Mesothelial cell of epicardium (in vitro differentiated cells): Measurements from ENCODE around the gene TECPR2. TPM values are rescaled to one million over a fixed set of nuclear protein-coding genes. Genes with fewer than 3 reads are reported as not detected.

Source experiments
- DNase-seq, 2 experiments: peaks; one replicate each; pipeline ENCODE4 v3.0.0; 2021; ENCODE audit warnings: low spot score in 2 of 2; ENCODE audit not compliant: unreplicated experiment in 2 of 2
- H3K27ac Mint-ChIP-seq: 2 replicates; pipeline ENCODE4 v1.8.0; 2021; ENCODE audit warnings: mixed read lengths
- H3K27me3 Mint-ChIP-seq: 2 replicates; pipeline ENCODE4 v1.8.0; 2021; ENCODE audit warnings: low read depth, mixed read lengths
- H3K36me3 Mint-ChIP-seq: 2 replicates; pipeline ENCODE4 v1.8.0; 2021; ENCODE audit warnings: mixed read lengths
- H3K4me1 Mint-ChIP-seq: 2 replicates; pipeline ENCODE4 v1.8.0; 2021; ENCODE audit warnings: mixed read lengths
- H3K4me3 Mint-ChIP-seq: 2 replicates; pipeline ENCODE4 v1.8.0; 2021; ENCODE audit warnings: mild to moderate bottlenecking, moderate library complexity, mixed read lengths
- H3K9me3 Mint-ChIP-seq: 2 replicates; pipeline ENCODE4 v1.8.0; 2021; ENCODE audit warnings: mixed read lengths
- CTCF ChIP-seq: fragments of 200-600 bp; sonication (generic); IDR thresholded peaks from one replicate; pipeline ENCODE4 v1.5.0; 2021; ENCODE audit warnings: antibody characterized with exemption; ENCODE audit not compliant: unreplicated experiment
- total RNA-seq: library from RNA; stranded (reverse); gene quantifications from 3 replicates; pipeline ENCODE4 v1.2.1, GENCODE V29; 2021

TECPR2 gene
- total RNA-seq, 1 donor from 2014 or later, result 30.0 TPM

GRCh38 chr14:102507081-102507856 lies 144.5 kb downstream of the TECPR2 start:
- Mint-ChIP-seq H3K9me3 (no peaks in the 10 kb centered on the region), H3K4me3 (no peak overlapping the region), H3K27ac (no peak overlapping the region), H3K27me3 (no peaks in the 10 kb centered on the region), H3K4me1 (peaks cover 14% of the 10 kb centered on the region), H3K36me3 (peaks cover 4% of the 10 kb centered on the region)
- DNase-seq, result no peak
- TF ChIP-seq CTCF, result no peak

- Mint-ChIP-seq H3K4me1 (peaks cover 14% of the 10 kb centered on the region), H3K4me3 (peak overlapping the region; percentile 59), H3K27ac (peak overlapping the region; percentile 64), H3K27me3 (no peaks in the 10 kb centered on the region), H3K9me3 (no peaks in the 10 kb centered on the region), H3K36me3 (peaks cover 4% of the 10 kb centered on the region)
- TF ChIP-seq CTCF, result no peak
- no peak for DNase-seq
These were observed 145.1 kb downstream of the TECPR2 start for GRCh38 chr14:102507857-102508312.

GRCh38 chr14:102508410-102508773 lies 145.7 kb downstream of the TECPR2 start:
- Mint-ChIP-seq H3K27ac (peak overlapping the region; percentile 59), H3K9me3 (no peaks in the 10 kb centered on the region), H3K4me3 (peak overlapping the region; percentile 70), H3K27me3 (no peaks in the 10 kb centered on the region), H3K4me1 (peaks cover 14% of the 10 kb centered on the region), H3K36me3 (peaks cover 4% of the 10 kb centered on the region)
- no peak for TF ChIP-seq CTCF
- no peak for DNase-seq

DNA sequence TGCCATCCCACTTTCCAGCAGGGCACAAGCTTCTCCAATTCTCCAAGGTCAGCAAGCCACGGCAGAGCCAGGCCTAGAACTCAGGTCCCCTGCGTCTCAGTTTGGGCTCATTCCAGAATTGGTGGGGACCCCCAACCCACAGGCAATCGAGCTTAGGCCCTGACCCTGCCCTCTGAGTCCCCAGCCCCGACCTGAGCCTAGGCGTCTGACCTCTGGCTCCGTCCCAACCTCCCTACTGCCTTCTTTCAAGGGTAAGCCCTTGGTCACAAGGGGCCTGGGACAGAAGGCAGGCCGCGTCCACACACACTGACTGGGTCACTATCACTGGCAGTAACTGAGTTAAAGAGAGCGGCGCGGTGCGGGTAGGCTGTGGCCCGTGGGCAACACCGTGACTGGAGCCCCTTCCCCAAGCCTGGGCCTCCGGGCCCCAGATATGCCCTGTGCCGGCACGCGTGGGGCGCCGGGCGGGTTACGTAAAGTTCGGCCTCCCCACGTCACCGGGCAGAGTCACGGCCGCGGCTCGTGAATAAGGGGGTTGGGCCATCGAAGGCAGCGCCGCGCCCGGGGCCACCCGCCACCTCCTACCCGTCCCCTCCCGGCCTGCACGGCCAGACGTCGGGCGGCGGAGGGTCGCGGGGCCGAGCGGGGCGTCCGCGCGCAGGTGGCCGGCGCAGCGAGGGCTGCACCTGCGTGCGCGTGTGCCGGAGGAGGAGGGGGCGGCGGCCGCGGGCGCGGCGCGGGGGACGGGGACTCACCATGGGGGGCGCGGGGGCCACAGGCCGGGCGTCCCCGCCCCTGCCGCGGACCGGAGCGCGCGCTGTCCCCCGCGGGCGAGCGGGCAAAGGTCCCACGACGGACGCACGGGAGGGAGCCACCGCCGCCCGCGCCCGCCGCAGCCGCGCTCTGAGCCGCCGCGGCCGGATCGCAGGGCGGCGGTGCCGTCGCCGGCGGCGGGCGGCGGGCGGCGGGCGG lies 146.3 kb downstream of the TECPR2 start:
- Mint-ChIP-seq H3K27me3 (no peaks in the 10 kb centered on the region), H3K36me3 (peaks cover 4% of the 10 kb centered on the region), H3K9me3 (no peaks in the 10 kb centered on the region), H3K4me3 (peak overlapping the region; percentile 70), H3K27ac (peak overlapping the region; percentile 59), H3K4me1 (peaks cover 14% of the 10 kb centered on the region)
- TF ChIP-seq CTCF, result no peak
- no peak for DNase-seq

DNA sequence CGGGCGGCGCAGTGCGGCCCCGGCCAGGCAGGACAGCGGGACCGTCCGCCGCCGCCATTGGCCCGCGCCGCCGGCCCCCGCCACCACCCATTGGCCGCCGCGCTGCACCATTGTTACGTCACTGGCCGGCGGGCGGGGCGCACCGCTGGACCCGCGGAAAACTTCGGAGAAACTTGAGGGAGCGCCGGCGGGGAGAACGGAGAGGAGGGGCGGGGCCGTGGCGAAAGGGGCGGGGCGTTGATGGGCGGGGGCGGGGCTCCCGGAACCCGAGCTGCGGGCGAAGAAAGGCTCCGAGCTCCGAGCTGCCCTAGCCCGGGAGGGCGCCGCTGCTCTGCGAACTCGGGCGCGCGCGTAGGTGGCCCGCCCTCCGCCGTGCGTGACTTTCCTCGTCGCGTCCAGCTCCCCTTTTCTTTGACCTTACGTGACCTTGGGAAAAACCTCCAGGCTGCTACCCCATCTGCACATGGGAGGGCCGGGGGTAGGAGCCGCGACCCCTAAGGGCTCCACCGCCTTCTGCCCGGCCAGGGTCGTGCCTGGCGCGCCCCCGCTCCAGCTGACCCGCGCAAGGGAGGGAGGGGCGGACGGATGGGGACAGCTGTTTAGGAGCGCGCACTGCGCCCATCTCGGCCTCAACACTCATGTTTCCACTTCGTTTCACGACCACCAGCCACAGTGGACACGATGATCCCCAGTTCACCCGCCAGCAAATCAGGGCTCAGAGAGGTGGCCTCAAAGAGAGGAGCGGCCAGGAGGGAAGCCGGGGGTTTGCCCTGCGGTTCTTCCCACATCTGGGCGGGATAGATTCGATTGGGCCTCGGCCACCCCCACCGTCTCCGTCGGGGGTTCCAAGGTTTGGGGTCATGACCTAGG lies 147.2 kb downstream of the TECPR2 start, which contains the start of gene ANKRD9:
ANKRD9 (minus strand) TSS at position 31 of the 870 bp plus-strand sequence. CDS start 1,887 bp downstream, outside the sequence.
- Mint-ChIP-seq H3K4me3 (peak within 1 kb of the TSS; percentile 77), H3K36me3 (peaks cover 4% of the 10 kb centered on the region), H3K9me3 (no peaks in the 10 kb centered on the region), H3K27me3 (no peaks in the 10 kb centered on the region), H3K27ac (peak within 1 kb of the TSS; percentile 72), H3K4me1 (peaks cover 14% of the 10 kb centered on the region)
- DNase-seq, result peak; percentile 96
- no peak for TF ChIP-seq CTCF
